ENCODE data around the gene ANXA4.

ANXA4 gene

GRCh38 chr2:69741575-69742321 is at the start of gene ANXA4:
Gene ANXA4 (plus strand): TSS chr2:69742134. CDS start chr2:69781566, 39,432 bp downstream.
- Histone ChIP-seq H3K27ac (ENCODE audit: low read depth, low read length) (peak within 1 kb of the TSS; percentile 11), H3K4me3 (ENCODE audit: low read depth, low read length) (peak within 1 kb of the TSS; percentile 69), H3K27me3 (ENCODE audit: control insufficient read depth, insufficient read depth, low read length) (peaks cover 12% of the 10 kb centered on the region), H3K9me3 (ENCODE audit: control insufficient read depth, insufficient read depth, low read length) (no peaks in the 10 kb centered on the region), H3K9ac (ENCODE audit: low read depth, low read length) (peak within 1 kb of the TSS; percentile 65), H3K36me3 (ENCODE audit: control insufficient read depth, insufficient read depth, low read length) (no peaks in the 10 kb centered on the region), H3K4me1 (ENCODE audit: control insufficient read depth, insufficient read depth, low read length) (peaks cover 12% of the 10 kb centered on the region; the same call in 1 of the 2 replicates)

- Histone ChIP-seq H3K4me1 (ENCODE audit: control insufficient read depth, insufficient read depth, low read length) (0 out of 2 replicates have a peak, but pooled peaks cover 3% of the 10 kb centered on the region), H3K27ac (ENCODE audit: low read depth, low read length) (no peak overlapping the region)
These were observed 49.5 kb upstream of the ANXA4 start for GRCh38 chr2:69692424-69692823.

GRCh38 chr2:69693059-69693774 is 48.7 kb upstream of the ANXA4 start:
- Histone ChIP-seq H3K27me3 (ENCODE audit: control insufficient read depth, insufficient read depth, low read length) (no peaks in the 10 kb centered on the region), H3K4me3 (ENCODE audit: low read depth, low read length) (no peak overlapping the region)

More at GRCh38 chr2:69692424-69692823, 49.5 kb upstream of the ANXA4 start:
- no peaks in the 10 kb centered on the region for H3K9me3 ChIP-seq (ENCODE audit: control insufficient read depth, insufficient read depth, low read length)
- H3K4me3 ChIP-seq (ENCODE audit: low read depth, low read length), result no peak overlapping the region
- no peaks in the 10 kb centered on the region for H3K27me3 ChIP-seq (ENCODE audit: control insufficient read depth, insufficient read depth, low read length)
- H3K36me3 ChIP-seq (ENCODE audit: control insufficient read depth, insufficient read depth, low read length), result no peaks in the 10 kb centered on the region
- H3K9ac ChIP-seq (ENCODE audit: low read depth, low read length), result no peak overlapping the region

GRCh38 chr2:69693775-69694450 is 48.0 kb upstream of the ANXA4 start:
- H3K4me3 ChIP-seq (ENCODE audit: low read depth, low read length), result no peak overlapping the region
- no peaks in the 10 kb centered on the region for H3K27me3 ChIP-seq (ENCODE audit: control insufficient read depth, insufficient read depth, low read length)
- H3K9me3 ChIP-seq (ENCODE audit: control insufficient read depth, insufficient read depth, low read length), result no peaks in the 10 kb centered on the region
- H3K27ac ChIP-seq (ENCODE audit: low read depth, low read length), result no peak overlapping the region
- H3K9ac ChIP-seq (ENCODE audit: low read depth, low read length), result no peak overlapping the region
- 0 out of 2 replicates have a peak, but pooled peaks cover 3% of the 10 kb centered on the region for H3K4me1 ChIP-seq (ENCODE audit: control insufficient read depth, insufficient read depth, low read length)
- H3K36me3 ChIP-seq (ENCODE audit: control insufficient read depth, insufficient read depth, low read length), result no peaks in the 10 kb centered on the region

More at GRCh38 chr2:69693059-69693774, 48.7 kb upstream of the ANXA4 start:
- no peaks in the 10 kb centered on the region for H3K9me3 ChIP-seq (ENCODE audit: control insufficient read depth, insufficient read depth, low read length)
- H3K27ac ChIP-seq (ENCODE audit: low read depth, low read length), result no peak overlapping the region
- H3K36me3 ChIP-seq (ENCODE audit: control insufficient read depth, insufficient read depth, low read length), result no peaks in the 10 kb centered on the region
- H3K9ac ChIP-seq (ENCODE audit: low read depth, low read length), result no peak overlapping the region
- 0 out of 2 replicates have a peak, but pooled peaks cover 3% of the 10 kb centered on the region for H3K4me1 ChIP-seq (ENCODE audit: control insufficient read depth, insufficient read depth, low read length)

- no peaks in the 10 kb centered on the region for H3K9me3 ChIP-seq (ENCODE audit: control insufficient read depth, insufficient read depth, low read length)
- H3K4me1 ChIP-seq (ENCODE audit: control insufficient read depth, insufficient read depth, low read length), result 0 out of 2 replicates have a peak, but pooled peaks cover 3% of the 10 kb centered on the region
- no peaks in the 10 kb centered on the region for H3K36me3 ChIP-seq (ENCODE audit: control insufficient read depth, insufficient read depth, low read length)
- no peak overlapping the region for H3K27ac ChIP-seq (ENCODE audit: low read depth, low read length)
- H3K9ac ChIP-seq (ENCODE audit: low read depth, low read length), result no peak overlapping the region
- H3K27me3 ChIP-seq (ENCODE audit: control insufficient read depth, insufficient read depth, low read length), result no peaks in the 10 kb centered on the region
- H3K4me3 ChIP-seq (ENCODE audit: low read depth, low read length), result no peak overlapping the region
These were observed 46.8 kb upstream of the ANXA4 start for GRCh38 chr2:69694894-69695849.

- no peak overlapping the region for H3K9ac ChIP-seq (ENCODE audit: low read depth, low read length)
- no peaks in the 10 kb centered on the region for H3K36me3 ChIP-seq (ENCODE audit: control insufficient read depth, insufficient read depth, low read length)
- H3K9me3 ChIP-seq (ENCODE audit: control insufficient read depth, insufficient read depth, low read length), result no peaks in the 10 kb centered on the region
- H3K4me3 ChIP-seq (ENCODE audit: low read depth, low read length), result no peak overlapping the region
- H3K27me3 ChIP-seq (ENCODE audit: control insufficient read depth, insufficient read depth, low read length), result no peaks in the 10 kb centered on the region
- no peak overlapping the region for H3K27ac ChIP-seq (ENCODE audit: low read depth, low read length)
- H3K4me1 ChIP-seq (ENCODE audit: control insufficient read depth, insufficient read depth, low read length), result 0 out of 2 replicates have a peak, but pooled peaks cover 3% of the 10 kb centered on the region
These were observed 46.1 kb upstream of the ANXA4 start for GRCh38 chr2:69695850-69696216.

- H3K27ac ChIP-seq (ENCODE audit: low read depth, low read length), result no peak overlapping the region
- peaks cover 3% of the 10 kb centered on the region; the same call in 1 of the 2 replicates for H3K4me1 ChIP-seq (ENCODE audit: control insufficient read depth, insufficient read depth, low read length)
- no peak overlapping the region for H3K9ac ChIP-seq (ENCODE audit: low read depth, low read length)
- no peaks in the 10 kb centered on the region for H3K36me3 ChIP-seq (ENCODE audit: control insufficient read depth, insufficient read depth, low read length)
- H3K4me3 ChIP-seq (ENCODE audit: low read depth, low read length), result no peak overlapping the region
- H3K9me3 ChIP-seq (ENCODE audit: control insufficient read depth, insufficient read depth, low read length), result no peaks in the 10 kb centered on the region
- no peaks in the 10 kb centered on the region for H3K27me3 ChIP-seq (ENCODE audit: control insufficient read depth, insufficient read depth, low read length)
These were observed 41.6 kb upstream of the ANXA4 start for GRCh38 chr2:69700381-69700780.

GRCh38 chr2:69701100-69701945 is 40.6 kb upstream of the ANXA4 start:
- H3K4me3 ChIP-seq (ENCODE audit: low read depth, low read length), result no peak overlapping the region
- no peaks in the 10 kb centered on the region for H3K36me3 ChIP-seq (ENCODE audit: control insufficient read depth, insufficient read depth, low read length)
- H3K27ac ChIP-seq (ENCODE audit: low read depth, low read length), result no peak overlapping the region
- no peak overlapping the region for H3K9ac ChIP-seq (ENCODE audit: low read depth, low read length)
- no peaks in the 10 kb centered on the region for H3K27me3 ChIP-seq (ENCODE audit: control insufficient read depth, insufficient read depth, low read length)
- H3K9me3 ChIP-seq (ENCODE audit: control insufficient read depth, insufficient read depth, low read length), result no peaks in the 10 kb centered on the region
- peaks cover 3% of the 10 kb centered on the region; the same call in 1 of the 2 replicates for H3K4me1 ChIP-seq (ENCODE audit: control insufficient read depth, insufficient read depth, low read length)

- H3K4me1 ChIP-seq (ENCODE audit: control insufficient read depth, insufficient read depth, low read length), result peaks cover 3% of the 10 kb centered on the region; the same call in 1 of the 2 replicates
- no peaks in the 10 kb centered on the region for H3K9me3 ChIP-seq (ENCODE audit: control insufficient read depth, insufficient read depth, low read length)
- no peak overlapping the region for H3K9ac ChIP-seq (ENCODE audit: low read depth, low read length)
- H3K27me3 ChIP-seq (ENCODE audit: control insufficient read depth, insufficient read depth, low read length), result no peaks in the 10 kb centered on the region
- H3K27ac ChIP-seq (ENCODE audit: low read depth, low read length), result no peak overlapping the region
- no peaks in the 10 kb centered on the region for H3K36me3 ChIP-seq (ENCODE audit: control insufficient read depth, insufficient read depth, low read length)
- no peak overlapping the region for H3K4me3 ChIP-seq (ENCODE audit: low read depth, low read length)
These were observed 38.7 kb upstream of the ANXA4 start for GRCh38 chr2:69703189-69703588.
